Activated naive CD4-positive, alpha-beta T cell (primary cell): ENCODE measurements around the gene PICK1.

Source experiments
- DNase-seq, 4 experiments: peaks; one replicate each; lab custom pipeline; 2025; lab: John Stamatoyannopoulos, UW

PICK1 gene

GRCh38 chr22:38087855-38088254, 30.7 kb downstream of the PICK1 start:
- DNase-seq: no peak

DNA sequence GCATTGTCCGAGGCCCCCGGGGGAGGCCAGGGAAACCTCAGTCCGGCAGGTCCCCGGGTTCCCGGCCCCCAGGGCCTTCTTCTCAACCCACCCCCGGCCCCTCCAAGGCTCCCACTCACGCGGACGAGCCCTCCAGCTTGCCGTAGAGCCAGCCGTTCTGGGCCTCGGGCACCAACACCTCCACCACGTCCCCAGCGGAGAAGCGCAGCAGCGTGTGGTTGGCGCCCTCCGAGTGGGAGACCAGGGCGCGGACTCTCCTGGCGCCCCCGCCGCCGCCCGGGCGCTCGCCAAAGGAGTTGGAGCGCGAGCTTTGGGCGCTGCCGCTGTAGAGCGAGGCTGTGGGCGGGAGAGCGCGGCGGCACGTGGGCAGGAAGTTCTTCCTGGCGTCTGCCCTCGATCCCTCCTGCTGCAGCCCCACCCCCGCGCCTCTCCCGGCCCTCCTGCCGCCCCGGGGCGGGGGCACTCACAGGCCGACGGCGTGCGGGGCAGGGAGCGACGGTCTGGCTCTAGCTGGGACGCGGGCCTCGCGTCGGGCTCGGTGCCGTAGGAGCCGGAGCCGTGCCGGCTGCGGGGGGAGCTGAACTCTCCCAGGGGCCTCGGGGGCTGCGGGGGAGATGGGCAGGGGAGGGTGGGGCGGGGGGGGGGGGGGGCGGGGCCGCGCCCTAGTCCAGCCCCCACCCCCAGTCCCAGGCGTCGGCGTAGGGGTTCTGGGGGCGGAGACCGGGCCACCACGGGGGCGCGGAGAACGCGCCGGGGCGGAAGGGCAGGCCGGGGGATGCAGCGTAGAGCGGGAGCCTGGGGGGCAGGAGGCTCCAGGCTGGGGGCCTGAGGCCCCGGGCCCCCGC, 31.6 kb downstream of the PICK1 start:
- DNase-seq: no peak

DNA sequence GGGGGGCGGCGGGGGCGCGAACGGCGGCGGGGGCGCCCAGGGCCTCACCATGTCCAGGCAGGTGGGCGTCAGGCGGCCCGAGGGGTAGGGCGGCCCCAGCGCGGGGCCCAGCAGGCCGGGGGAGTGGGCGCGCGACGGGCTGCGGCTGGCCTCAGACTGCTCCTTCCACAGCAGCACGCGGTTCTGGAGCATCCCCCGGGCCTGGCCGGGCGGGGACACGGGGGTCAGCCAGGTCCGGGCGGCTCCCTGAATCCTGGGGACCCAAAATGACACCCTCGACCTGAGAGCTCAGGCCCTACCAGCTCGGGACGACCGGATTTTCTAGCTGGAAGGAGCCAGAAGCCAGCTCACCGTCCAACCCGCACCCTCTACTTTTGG, 32.3 kb downstream of the PICK1 start:
- DNase-seq: no peak

DNA sequence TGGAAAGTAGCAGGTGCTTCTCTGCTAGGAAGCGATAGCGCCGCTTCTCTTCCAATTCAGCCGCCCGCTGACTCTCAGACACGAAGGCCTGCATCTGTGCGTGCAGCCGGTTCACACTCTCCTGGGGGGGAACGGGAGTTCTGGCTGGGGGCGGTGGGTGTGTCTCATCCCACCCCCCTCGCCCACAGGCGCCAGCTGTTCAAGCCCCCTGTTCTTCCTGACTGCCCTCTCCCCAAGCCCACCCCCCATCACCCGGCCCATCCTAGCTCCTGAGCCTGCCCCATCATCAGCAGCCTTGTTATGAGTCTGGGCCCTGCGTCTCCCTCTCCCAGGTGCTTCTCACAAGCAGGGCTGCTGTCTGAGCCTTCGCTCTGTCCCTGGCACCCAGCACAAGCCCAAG, 39.9 kb downstream of the PICK1 start:
- DNase-seq: no peak

DNA sequence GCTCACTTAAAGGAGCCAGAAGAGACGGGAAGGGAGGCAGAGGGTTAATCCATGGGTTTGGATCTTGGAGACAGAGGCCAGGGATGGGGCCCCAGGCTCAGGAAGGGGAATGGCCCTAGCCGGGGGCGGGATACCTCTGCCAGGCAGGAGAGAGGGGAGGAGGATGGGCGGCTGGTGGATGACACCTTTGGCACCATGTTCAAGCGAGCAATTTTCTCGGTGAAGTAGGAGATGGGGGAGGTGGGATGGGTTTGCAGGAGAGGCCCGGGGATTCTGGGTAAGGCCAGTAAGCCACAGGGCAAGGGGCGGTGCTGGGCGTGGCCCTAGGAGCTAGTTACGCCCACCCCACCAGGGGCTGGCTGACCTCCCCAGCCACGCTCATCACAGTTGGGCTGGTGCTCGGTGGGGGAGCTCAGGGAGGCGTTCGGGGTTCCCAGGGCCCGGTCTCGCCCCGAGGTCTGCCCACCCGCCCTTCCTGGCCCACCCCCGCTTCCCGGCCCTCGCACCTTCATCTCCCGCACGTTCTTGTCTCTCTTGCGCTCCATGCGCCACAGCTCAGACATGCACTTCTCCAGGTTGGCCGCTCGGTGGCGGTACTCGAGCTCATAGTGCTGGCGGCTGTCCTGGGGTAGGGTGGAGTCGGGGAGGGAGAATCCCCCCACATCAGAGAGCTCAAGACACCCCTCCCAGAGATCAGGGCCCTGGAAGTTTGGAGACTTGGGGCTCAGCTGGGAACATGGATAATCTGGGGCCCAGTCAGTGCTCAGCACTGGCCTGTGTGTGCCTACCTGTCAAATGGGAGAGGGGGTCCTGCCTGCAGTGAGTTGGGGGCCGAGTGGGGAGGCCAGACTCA, 40.6 kb downstream of the PICK1 start:
- no peak for DNase-seq

- no peak for DNase-seq
Observed at GRCh38 chr22:38098410-38099249, 41.4 kb downstream of the PICK1 start.

DNA sequence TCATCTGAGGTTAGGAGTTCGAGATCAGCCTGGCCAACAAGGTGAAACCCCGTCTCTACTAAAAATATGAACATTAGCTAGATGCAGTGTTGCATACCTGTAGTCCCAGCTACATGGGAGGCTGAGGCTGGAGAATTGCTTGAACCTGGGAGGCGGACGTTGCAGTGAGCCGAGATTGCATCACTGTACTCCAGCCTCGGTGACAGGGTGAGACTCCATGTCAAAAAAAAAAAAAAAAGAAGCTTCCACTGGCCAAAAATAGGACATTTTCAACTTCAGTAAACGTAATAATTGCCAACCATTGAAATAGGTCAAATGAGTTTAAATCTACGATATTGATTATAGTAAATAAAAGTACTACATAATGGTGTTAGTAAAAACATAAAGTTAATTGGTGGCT, 46.4 kb downstream of the PICK1 start:
- DNase-seq: no peak

DNA sequence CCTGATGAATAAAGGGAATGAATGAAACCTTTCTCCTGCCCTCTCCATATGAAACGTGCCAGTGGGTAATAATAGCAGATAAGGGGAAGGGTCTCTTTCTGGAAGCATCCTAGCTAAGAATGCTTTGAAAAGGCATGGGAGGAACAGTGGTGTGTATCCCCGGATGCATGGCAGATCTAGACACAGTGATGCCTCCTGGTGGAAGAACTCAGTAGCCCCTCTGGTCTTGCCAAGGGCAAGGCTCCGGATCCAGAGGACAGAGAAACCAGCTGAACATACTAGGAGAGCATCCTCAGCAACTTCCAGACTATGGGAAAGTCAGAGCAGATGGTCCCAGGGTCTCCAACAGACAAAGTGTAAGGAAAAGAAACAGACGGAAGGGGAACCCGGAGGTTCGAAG, 46.9 kb downstream of the PICK1 start:
- no peak for DNase-seq

DNA sequence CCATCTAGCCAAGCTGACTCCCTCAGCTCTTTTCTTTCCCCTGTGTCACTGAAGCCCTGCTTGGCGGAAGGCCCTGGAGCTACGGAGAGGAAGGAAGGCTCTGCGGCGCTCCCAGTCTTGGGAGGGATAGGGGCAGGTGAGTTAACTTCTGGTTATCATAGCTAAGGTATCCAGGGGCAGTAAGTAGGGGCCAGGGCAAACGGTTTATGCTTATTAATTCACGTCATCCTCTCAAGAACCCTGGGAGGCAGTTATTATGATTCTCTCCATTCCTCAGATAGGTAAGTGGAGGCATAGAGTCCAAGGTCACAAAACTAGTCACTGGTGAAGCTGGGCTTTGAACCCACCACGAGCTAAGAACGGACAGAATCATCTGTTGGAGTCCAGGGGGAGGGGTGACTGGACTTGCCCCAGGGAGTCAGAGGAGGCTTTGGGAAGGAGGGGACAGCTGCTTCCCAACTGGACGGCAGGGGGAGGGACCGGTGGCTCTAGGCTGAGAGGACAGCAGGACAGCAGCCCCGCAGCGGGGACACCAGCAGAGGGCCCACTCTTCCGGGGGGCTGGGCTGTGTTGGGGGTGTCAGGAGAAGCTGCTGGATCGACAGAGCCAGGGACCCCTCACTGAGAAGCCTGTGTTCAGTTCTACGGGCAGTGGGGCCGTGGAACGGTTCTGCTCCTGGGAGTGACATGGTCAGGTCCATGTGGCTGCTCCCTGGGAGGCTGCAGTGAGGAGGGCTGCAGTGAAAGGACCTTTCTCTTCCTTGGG, 49.8 kb downstream of the PICK1 start:
- DNase-seq: no peak

DNA sequence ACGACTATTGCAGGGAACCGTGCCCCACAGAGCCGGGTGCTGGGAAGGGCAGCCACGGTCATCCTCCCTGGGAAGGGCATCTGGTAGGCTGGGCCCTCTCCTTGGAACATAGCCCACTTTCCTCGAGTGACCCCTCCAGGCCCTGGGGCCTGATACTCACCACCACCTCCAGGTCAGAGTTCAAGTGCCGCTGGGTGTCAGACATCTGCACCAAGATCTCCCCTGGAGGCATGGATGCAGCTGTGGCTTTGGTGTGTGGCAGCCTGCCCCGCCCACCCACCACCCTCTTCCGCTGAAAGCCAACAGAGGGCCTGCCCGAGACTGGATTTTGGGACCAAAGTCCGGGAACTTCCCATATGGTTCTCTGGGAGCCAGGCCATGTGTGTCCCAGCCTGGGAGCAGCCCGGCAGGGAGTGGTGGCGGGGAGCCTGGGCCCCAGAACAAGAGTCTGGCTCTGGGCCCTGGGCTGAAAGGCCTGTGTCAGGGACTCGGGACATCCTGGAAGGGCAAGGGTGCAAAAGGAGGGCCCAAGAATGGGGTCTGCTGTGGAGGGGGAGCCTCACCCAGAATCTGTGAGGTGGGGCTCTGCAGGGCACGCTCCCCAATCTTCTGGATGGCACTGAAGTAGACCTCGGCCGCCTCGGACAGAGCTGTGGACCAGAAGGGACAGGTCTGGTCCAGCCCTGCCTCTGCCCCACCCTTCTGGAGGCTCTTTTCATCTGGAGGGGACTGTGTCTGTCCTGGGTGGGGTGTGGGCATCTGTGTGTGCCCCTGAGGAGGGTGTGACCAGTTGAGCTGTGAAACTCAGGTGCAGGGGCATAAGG, 50.7 kb downstream of the PICK1 start:
- no peak for DNase-seq

GRCh38 chr22:38108561-38109319, 51.5 kb downstream of the PICK1 start:
- DNase-seq: no peak

- no peak for DNase-seq
Observed at GRCh38 chr22:38109371-38110001, 52.3 kb downstream of the PICK1 start.

DNA sequence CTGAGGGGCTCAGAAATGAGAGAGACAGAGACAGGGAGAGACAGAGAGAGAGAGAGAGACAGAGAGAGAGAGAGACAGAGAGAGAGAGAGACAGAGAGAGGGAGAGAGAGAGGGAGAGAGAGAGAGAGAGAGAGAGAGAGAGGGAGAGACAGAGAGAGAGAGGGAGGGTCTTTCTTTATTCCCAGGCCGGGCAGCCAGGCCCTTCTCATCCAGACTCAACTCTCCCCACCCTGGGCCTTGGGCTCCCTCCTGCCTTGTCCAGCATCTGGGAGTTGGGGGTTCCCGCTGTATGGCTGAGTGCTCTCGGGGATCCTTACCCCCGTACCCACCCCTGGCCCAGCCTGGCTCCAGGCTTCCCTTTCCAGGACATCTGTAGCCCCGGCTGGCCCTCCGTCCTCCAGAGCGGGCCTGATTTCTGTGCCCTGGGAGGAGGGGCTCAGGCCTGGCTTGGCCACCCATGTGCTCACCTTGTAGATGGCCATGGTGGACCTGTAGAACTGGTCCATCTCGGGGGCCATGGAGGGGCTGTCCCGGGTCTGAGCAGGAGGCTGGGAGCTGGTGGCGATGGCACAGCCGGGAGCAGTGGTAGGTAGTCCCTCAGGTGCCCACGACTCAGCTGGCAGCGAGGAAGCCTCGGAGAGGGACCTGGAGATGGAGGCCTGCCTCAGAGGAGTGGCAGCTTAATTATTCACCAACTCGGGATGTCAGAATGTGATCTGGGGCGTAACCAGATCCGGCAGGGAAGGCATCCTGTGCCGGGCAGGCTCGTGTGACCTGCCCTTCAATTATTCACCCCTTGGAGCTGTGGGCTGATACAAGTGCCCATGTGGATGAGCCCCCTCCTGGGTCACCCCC, 53.0 kb downstream of the PICK1 start, which contains the start of gene BAIAP2L2:
Gene BAIAP2L2, minus strand, starts transcription at position 677 of the 855 bp plus-strand sequence. Its CDS starts 159 bp downstream, at position 518.
- no peak for DNase-seq

DNA sequence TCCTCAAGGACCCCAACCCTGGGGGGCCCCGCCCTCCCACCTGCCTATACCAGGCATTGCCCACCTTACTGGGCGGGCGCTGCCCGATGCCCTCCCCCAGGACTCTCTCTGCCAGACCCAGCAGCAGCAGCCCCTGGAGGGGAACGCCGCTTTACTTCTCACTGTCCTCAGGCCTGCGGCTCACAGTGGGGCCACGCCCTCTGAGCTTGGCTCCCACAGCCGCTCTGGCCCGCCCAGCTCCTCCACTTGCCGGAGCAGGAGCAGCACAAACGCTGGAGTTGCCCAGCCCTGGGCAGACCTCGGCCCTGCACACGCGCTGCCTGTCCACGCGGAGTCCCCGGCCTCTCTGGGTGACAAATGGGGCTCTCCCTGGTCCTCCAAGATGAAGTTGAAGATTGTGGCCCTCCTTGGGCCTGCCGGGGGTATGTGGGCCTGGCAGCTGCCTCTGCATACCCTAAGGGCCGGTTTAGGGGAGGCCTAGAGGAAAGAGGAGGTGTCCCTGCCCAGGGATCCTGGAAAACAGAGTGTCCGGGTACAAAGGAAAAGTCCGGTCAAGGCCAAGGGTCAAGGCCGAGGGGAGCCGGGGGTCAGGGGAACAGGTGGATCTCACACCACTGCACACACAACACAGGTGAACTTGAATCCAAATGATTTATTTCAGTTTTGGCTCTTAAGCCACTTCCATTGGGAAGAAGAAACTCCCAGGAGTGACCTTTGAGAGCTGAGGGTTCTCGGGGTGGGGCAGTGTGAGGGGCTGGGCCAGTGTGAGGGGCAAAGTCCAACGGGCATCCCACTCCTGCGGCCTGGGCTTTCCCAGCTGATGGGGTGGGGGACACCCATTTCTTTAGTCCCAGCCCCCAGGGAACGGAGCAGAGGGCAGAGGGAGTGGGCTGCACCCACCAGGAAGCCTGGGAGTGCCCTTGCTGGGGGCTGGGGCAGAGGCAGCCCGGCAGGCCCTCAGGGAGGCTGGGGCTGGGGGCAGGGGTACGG, 54.0 kb downstream of the PICK1 start:
- DNase-seq: no peak

- no peak for DNase-seq
Observed at GRCh38 chr22:38111925-38112355, 54.7 kb downstream of the PICK1 start.

- DNase-seq: no peak
Observed at GRCh38 chr22:38112381-38112780, 55.2 kb downstream of the PICK1 start.
